Lower leg skin (tissue), 3 donors: Measurements from ENCODE around the gene IMMP2L.

Experiments used
- CTCF ChIP-seq, 3 donors: fragments of 450-650 bp; IDR thresholded peaks; one replicate each; pipeline ENCODE4 v1.5.1; 2016; ENCODE audit warnings: antibody characterized with exemption in 3 of 3, mild to moderate bottlenecking in 3 of 3, moderate library complexity in 2 of 3
- POLR2A ChIP-seq, 2 donors: fragments of 450-650 bp; IDR thresholded peaks; one replicate each; pipeline ENCODE4 v1.6.1; 2016 to 2017; ENCODE audit warnings: antibody characterized with exemption in 2 of 2, mild to moderate bottlenecking in 1 of 2, moderate library complexity in 1 of 2

DNA sequence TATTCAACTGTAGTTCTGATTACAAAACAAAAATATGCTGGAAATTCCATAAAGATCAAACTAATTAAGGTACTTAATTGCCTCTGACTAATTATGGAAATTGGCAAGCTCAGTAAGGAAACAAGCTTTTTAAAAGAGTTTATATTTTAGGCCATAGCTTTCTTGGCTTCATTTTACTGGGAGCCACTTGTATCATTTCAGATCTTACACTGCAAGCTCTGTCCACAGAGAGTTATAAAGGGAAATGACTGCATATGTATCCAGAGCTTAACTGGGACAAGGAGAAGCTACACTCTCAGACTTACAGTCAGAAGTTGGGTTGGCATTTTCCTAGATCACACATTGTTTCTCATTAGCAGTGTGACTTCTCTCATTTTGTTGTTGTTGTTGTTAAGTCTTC lies 379.0 kb downstream of the IMMP2L start:
- TF ChIP-seq CTCF (IDR thresholded peaks at IDR 0.05) (no peak), POLR2A (IDR thresholded peaks at IDR 0.05) (no peak)
